Adrenal gland (tissue), 19 donors: ENCODE results near the gene TECR. TPM values are rescaled to one million over a fixed set of nuclear protein-coding genes. Genes with fewer than 3 reads are reported as not detected.

Experiments used
- DNase-seq, 7 donors: peaks; one replicate each; pipeline ENCODE4 v3.0.0-alpha.2; 2019 to 2020
- H3K27ac ChIP-seq, 5 donors: fragments of 200-600 bp; sonication (generic) in 4 of 5; 1 replicate in 3 of 5; 2 replicates in 2 of 5; pipeline versions ENCODE4 v1.5.1 to v1.8.0; 2016 to 2020; ENCODE audit warnings: mild to moderate bottlenecking in 1 of 5
- H3K27me3 ChIP-seq: fragments of 200-600 bp; 2 replicates; pipeline ENCODE4 v1.8.0; 2021
- H3K36me3 ChIP-seq, 2 donors: fragments of 200-600 bp; replicated peaks in 1 of 2; 1 replicate in 1 of 2; 2 replicates in 1 of 2; pipeline versions ENCODE4 v1.5.1 to v1.8.0; 2018 to 2022
- H3K4me1 ChIP-seq, 2 donors: fragments of 200-600 bp; replicated peaks in 1 of 2; 1 replicate in 1 of 2; 2 replicates in 1 of 2; pipeline versions ENCODE4 v1.5.1 to v1.8.0; 2018 to 2021
- H3K4me3 ChIP-seq, 4 donors: fragments of 200-600 bp; sonication (generic) in 3 of 4; one replicate each; pipeline ENCODE4 v1.5.1; 2016 to 2018
- H3K9me3 ChIP-seq, 3 donors: fragments of 200-600 bp; sonication (generic) in 1 of 3; replicated peaks in 1 of 3; 1 replicate in 2 of 3; 2 replicates in 1 of 3; pipeline versions ENCODE4 v1.5.1 to v1.8.0; 2016 to 2021
- POLR2A ChIP-seq, 2 donors: fragments of 450-650 bp; IDR thresholded peaks; one replicate each; pipeline ENCODE4 v1.6.1; 2017; ENCODE audit warnings: antibody characterized with exemption in 2 of 2, mild to moderate bottlenecking in 2 of 2, moderate library complexity in 1 of 2
- WGBS, 4 donors: extraction: QIAGEN DNeasy Blood & Tissue Kit in 2 of 4; methylation state at CpG; one replicate each; pipeline versions ENCODE4 v1.1.5 to v1.1.7; 2013 to 2017; 5-methylcytosine and 5-hydroxymethylcytosine counted together
- intact Hi-C, 2 donors: fragments of 100-400 bp; cut with DNase I; formaldehyde crosslinking; loops; one replicate each; pipeline versions ENCODE4 v1.14.1 to v1.15.0; 2022 to 2023
- long read RNA-seq, 10 donors: library from polyadenylated mRNA in 3 of 10; unstranded in 2 of 10; stranded (forward) in 1 of 10; transcript quantifications; one replicate each; pipeline ENCODE4 v2.0.0 and lab custom pipeline, GENCODE V29; 2021 to 2026
- polyA plus RNA-seq, 3 donors: library from polyadenylated mRNA; stranded (reverse); fragments of 200-250 nt in 2 of 3; fragments of 350-450 nt in 1 of 3; fragmentation: Illumina TruSeq in 1 of 3; extraction: RNeasy Lipid Tissue Mini Kit (QIAGEN cat#74804) in 1 of 3; gene quantifications; one replicate each; pipeline ENCODE4 v1.2.3, GENCODE V29; 2013 to 2014
- total RNA-seq, 9 donors: library from RNA; depleted of rRNA in 4 of 9; stranded (reverse); fragments of >200 nt in 4 of 9; fragments of 120-200 nt in 1 of 9; fragmentation: NEBNext Ultra II Directional in 1 of 9; extraction: Animal tissue kit (Norgen Biotek cat#: 25700) in 1 of 9; gene quantifications; one replicate each; pipeline versions ENCODE4 v1.1.0 to v1.2.4, GENCODE V29; 2013 to 2023
- TF ChIP-seq, protein P1 (sequence below), 6 experiments: fragments of 450-650 bp in 4 of 6; fragments of 200-600 bp in 2 of 6; sonication (generic) in 1 of 6; IDR thresholded peaks; 1 replicate in 5 of 6; 2 replicates in 1 of 6; pipeline versions ENCODE4 v1.5.1 to v1.8.0; 2016 to 2021; ENCODE audit warnings: antibody characterized with exemption in 6 of 6, mild to moderate bottlenecking in 2 of 6, moderate library complexity in 1 of 6
- donor health status: healthy with polysubstance abuse.
- donor health status: Bipolar disorder and iron deficiency.
- donor health status: DM: yes; HTN: yes; CAD: no.
- donor health status: DM: no; HTN: no; CAD: no.
- donor health status: DM: no; HTN: no; CAD: no.
- donor health status: DM: yes; HTN: yes; CAD: no.

TECR gene, protein sequence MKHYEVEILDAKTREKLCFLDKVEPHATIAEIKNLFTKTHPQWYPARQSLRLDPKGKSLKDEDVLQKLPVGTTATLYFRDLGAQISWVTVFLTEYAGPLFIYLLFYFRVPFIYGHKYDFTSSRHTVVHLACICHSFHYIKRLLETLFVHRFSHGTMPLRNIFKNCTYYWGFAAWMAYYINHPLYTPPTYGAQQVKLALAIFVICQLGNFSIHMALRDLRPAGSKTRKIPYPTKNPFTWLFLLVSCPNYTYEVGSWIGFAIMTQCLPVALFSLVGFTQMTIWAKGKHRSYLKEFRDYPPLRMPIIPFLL
- total RNA-seq (100 to 1,000 TPM; 108 to 282 (median 198) TPM), polyA plus RNA-seq (100 to 1,000 TPM; 212 to 610 (median 550) TPM)
- long read RNA-seq, donor 1, transcript TECR-207 (12 exons, 1,188 nt): minor isoform, 5 of 106 reads
- long read RNA-seq, donor 1, transcript TECR-201 (13 exons, 1,171 nt): major isoform, 85 of 106 reads
- long read RNA-seq, donor 1, partial matches to known transcripts: 8 of 106 reads
- long read RNA-seq, donor 1, other reads (novel, unspliced or antisense): 0 of 106 reads
- long read RNA-seq, donor 2, transcript TECR-201 (13 exons, 1,171 nt): major isoform, 99 of 402 reads
- long read RNA-seq, donor 2, transcript TECR-226 (13 exons, 1,170 nt): minor isoform, 5 of 402 reads
- long read RNA-seq, donor 2, partial matches to known transcripts: 285 of 402 reads
- long read RNA-seq, donor 2, other reads (novel, unspliced or antisense): 0 of 402 reads
- long read RNA-seq, donor 3, transcript TECR-201 (13 exons, 1,171 nt): major isoform, 57 of 346 reads
- long read RNA-seq, donor 3, partial matches to known transcripts: 278 of 346 reads
- long read RNA-seq, donor 3, other reads (novel, unspliced or antisense): 6 of 346 reads
- long read RNA-seq, donor 4, transcript TECR-226 (13 exons, 1,170 nt): minor isoform, 16 of 334 reads
- long read RNA-seq, donor 4, transcript TECR-201 (13 exons, 1,171 nt): major isoform, 284 of 334 reads
- long read RNA-seq, donor 4, partial matches to known transcripts: 13 of 334 reads
- long read RNA-seq, donor 4, other reads (novel, unspliced or antisense): 13 of 334 reads
- long read RNA-seq, donor 5, transcript TECR-226 (13 exons, 1,170 nt): minor isoform, 20 of 437 reads
- long read RNA-seq, donor 5, transcript TECR-201 (13 exons, 1,171 nt): major isoform, 332 of 437 reads
- long read RNA-seq, donor 5, partial matches to known transcripts: 51 of 437 reads
- long read RNA-seq, donor 5, other reads (novel, unspliced or antisense): 24 of 437 reads
- long read RNA-seq, donor 6, transcript TECR-201 (13 exons, 1,171 nt): major isoform, 183 of 243 reads
- long read RNA-seq, donor 6, transcript TECR-226 (13 exons, 1,170 nt): minor isoform, 13 of 243 reads
- long read RNA-seq, donor 6, partial matches to known transcripts: 33 of 243 reads
- long read RNA-seq, donor 6, other reads (novel, unspliced or antisense): 11 of 243 reads
- long read RNA-seq, donor 7, transcript TECR-201 (13 exons, 1,171 nt): major isoform, 34 of 237 reads
- long read RNA-seq, donor 7, partial matches to known transcripts: 198 of 237 reads
- long read RNA-seq, donor 7, other reads (novel, unspliced or antisense): 0 of 237 reads
- long read RNA-seq, donor 8, transcript TECR-201 (13 exons, 1,171 nt): major isoform, 128 of 1,180 reads
- long read RNA-seq, donor 8, partial matches to known transcripts: 1,042 of 1,180 reads
- long read RNA-seq, donor 8, other reads (novel, unspliced or antisense): 0 of 1,180 reads
- long read RNA-seq, donor 9, transcript TECR-201 (13 exons, 1,171 nt): major isoform, 82 of 354 reads
- long read RNA-seq, donor 9, partial matches to known transcripts: 261 of 354 reads
- long read RNA-seq, donor 9, other reads (novel, unspliced or antisense): 0 of 354 reads
- long read RNA-seq, donor 10, transcript TECR-201 (13 exons, 1,171 nt): major isoform, 60 of 61 reads
- long read RNA-seq, donor 10, partial matches to known transcripts: 0 of 61 reads
- long read RNA-seq, donor 10, other reads (novel, unspliced or antisense): 0 of 61 reads

DNA sequence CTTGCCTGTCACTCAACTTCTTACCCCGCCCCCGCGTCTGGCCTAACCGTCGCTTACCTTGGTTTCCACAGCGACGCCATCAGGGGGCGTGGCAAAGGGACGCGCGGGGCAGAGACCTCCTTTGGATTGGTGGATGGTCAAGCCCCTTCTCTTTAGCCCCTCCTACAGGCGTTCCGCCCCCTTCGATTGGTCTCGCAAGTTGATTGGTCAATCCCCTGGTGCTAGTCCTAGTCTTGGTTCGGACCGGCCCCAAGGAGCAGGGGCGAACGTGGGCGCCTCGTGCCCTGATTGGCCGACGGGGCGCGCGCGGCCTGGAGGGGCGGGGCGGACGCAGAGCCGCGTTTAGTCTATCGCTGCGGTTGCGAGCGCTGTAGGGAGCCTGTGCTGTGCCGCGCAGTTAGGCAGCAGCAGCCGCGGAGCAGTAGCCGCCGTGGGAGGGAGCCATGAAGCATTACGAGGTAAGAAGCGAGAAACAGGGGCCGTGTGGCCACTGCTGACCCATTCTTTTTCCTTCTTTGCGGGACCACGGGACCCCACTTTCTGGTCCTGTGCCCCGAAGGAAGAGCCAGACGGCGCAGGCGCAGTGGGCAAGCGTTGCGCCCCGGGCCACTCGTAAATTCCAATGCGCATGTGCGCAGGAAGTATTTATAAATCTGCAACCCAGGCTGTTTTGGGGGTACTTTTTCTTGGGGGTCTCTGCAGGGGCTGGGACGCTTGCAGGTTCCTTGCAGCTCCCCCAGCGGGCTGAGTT, at the start of gene TECR:
Gene TECR, plus strand, starts transcription at position 341 of the 751 bp plus-strand sequence. Its CDS starts 103 bp downstream, at position 444.
- DNase-seq: peak; percentile 100
- Histone ChIP-seq H3K36me3 (no peaks in the 10 kb centered on the region), H3K9me3 (no peaks in the 10 kb centered on the region), H3K27ac (peak within 1 kb of the TSS; percentile 79 to 98 (median 87)), H3K27me3 (no peaks in the 10 kb centered on the region), H3K4me3 (peak within 1 kb of the TSS; percentile 40 to 87 (median 62)), H3K4me1 (peaks cover 33 to 46% of the 10 kb centered on the region in 2 donors)
- intact Hi-C loops: no loop called here
- 0% methylated on average over 29 to 59 of the region's 59 CpGs for WGBS, 4 donors
- TF ChIP-seq POLR2A (IDR thresholded peaks at IDR 0.05): peak; percentile 98 to 100
- TF ChIP-seq, protein P1, sequence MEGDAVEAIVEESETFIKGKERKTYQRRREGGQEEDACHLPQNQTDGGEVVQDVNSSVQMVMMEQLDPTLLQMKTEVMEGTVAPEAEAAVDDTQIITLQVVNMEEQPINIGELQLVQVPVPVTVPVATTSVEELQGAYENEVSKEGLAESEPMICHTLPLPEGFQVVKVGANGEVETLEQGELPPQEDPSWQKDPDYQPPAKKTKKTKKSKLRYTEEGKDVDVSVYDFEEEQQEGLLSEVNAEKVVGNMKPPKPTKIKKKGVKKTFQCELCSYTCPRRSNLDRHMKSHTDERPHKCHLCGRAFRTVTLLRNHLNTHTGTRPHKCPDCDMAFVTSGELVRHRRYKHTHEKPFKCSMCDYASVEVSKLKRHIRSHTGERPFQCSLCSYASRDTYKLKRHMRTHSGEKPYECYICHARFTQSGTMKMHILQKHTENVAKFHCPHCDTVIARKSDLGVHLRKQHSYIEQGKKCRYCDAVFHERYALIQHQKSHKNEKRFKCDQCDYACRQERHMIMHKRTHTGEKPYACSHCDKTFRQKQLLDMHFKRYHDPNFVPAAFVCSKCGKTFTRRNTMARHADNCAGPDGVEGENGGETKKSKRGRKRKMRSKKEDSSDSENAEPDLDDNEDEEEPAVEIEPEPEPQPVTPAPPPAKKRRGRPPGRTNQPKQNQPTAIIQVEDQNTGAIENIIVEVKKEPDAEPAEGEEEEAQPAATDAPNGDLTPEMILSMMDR (IDR thresholded peaks at IDR 0.05): no peak

DNA sequence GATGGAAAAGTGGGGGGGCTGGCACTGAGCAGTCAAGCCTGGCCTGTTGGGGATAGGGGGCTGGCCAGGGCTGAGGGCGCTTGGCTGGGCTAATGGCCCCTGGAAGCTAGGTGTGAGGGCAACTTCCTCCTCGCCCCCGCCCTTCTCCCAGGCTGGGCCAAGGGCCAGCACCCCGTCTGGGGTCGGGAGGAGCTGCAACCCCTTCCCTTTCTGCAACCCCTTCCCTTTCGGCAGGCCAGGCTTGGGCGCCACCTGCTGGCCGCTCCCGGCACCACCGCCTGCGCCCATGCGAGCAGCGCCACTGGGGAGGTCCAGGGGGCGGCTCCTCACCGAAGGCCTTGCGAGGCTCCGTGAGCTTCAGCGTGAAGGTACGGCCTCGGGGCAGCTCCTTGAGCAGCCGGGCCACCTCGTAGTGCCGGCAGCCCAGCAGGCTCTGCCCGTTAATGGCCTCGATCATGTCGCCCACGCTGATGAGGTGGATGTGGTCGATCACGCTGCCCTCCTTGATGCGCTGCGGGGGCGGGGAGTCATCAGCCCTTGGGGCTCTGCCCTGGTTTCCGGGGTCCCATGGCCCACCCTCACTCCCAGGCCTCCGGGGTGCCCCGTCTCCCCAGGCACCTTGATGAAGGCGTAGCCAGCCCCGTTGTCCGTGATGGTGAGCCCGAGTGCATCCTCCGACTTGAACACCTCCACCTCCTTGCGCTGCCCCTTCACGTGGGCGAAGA, 49.3 kb upstream of the TECR start:
- WGBS, 4 donors: 58 to 67% (median 59%) methylated on average over 29 to 43 of the region's 43 CpGs
- peaks cover 0 to 39% of the 10 kb centered on the region in 2 donors for H3K36me3 ChIP-seq
- DNase-seq: peak in 2 of 7 donors; percentile 40 to 44
- TF ChIP-seq POLR2A (IDR thresholded peaks at IDR 0.05): no peak
- TF ChIP-seq, protein P1 (IDR thresholded peaks at IDR 0.05): peak; percentile 49 to 84 (median 67)
- no peaks in the 10 kb centered on the region for H3K9me3 ChIP-seq
- peaks cover 0 to 12% of the 10 kb centered on the region in 2 donors for H3K4me1 ChIP-seq
- no peaks in the 10 kb centered on the region for H3K27me3 ChIP-seq
- H3K4me3 ChIP-seq: no peak overlapping the region
- peak overlapping the region in 1 of 5 donors; percentile 40 for H3K27ac ChIP-seq
- intact Hi-C loops: no loop called here
